HepG2 (cell line): Measurements from ENCODE around the gene NT5C1B. TPM values are rescaled to one million over a fixed set of nuclear protein-coding genes. Genes with fewer than 3 reads are reported as not detected.

Source experiments
- ATAC-seq: fragments of 200-7000 bp; cut with Tn5 transposase; 3 replicates; pipeline ENCODE4 v1.9.1; 2020; ENCODE audit warnings: mild to moderate bottlenecking, moderate library complexity
- BruUV-seq: library from RNA; stranded (reverse); fragments of 400-500 nt; replicated peaks from 2 replicates; lab custom pipeline; 2021; lab: Mats Ljungman, UMichigan
- CTCF ChIA-PET: fragments of 300-600 bp; formaldehyde crosslinking; extraction: SDS; loops from one replicate; lab custom pipeline; 2021; ENCODE audit warnings: low total read pairs, inconsistent platforms, low intra/inter-chr PET ratio; lab: Yijun Ruan, JAX
- POLR2A ChIA-PET: fragments of 350-600 bp; sonication (Branson Sonifier 250); formaldehyde crosslinking; loops from one replicate; lab custom pipeline; 2020; ENCODE audit warnings: antibody characterized with exemption, inconsistent platforms; lab: Yijun Ruan, JAX
- DNase-seq: peaks from one replicate; pipeline ENCODE4 v3.0.0-alpha.2; 2015; ENCODE audit warnings: low spot score
- FAIRE-seq: peaks from 3 replicates; lab custom pipeline; 2011; peaks lifted over from hg19 to GRCh38; lab: Jason Lieb, UNC
- H2AFZ ChIP-seq: one replicate; pipeline ENCODE4 v1.6.1; 2011; ENCODE audit warnings: low read length, inconsistent platforms
- H3K27ac ChIP-seq: fragments of 300-600 bp; 3 replicates; pipeline ENCODE4 v1.8.0; 2011; ENCODE audit warnings: mixed run types, mild to moderate bottlenecking, mixed read lengths, low read length, inconsistent platforms; ENCODE audit not compliant: insufficient read depth; ENCODE audit errors: extremely low read length
- H3K27me3 ChIP-seq, 2 experiments: fragments of 200-600 bp in 1 of 2; 2 replicates in 1 of 2; 3 replicates in 1 of 2; pipeline versions ENCODE4 v1.6.0 to v1.8.0; 2011; ENCODE audit warnings: low read length in 2 of 2, mild to moderate bottlenecking in 2 of 2, moderate library complexity in 2 of 2, inconsistent platforms in 1 of 2; ENCODE audit not compliant: insufficient read depth in 2 of 2, control insufficient read depth in 1 of 2
- H3K36me3 ChIP-seq, 2 experiments: fragments of 200-600 bp in 1 of 2; replicated peaks in 1 of 2; 2 replicates in 1 of 2; 3 replicates in 1 of 2; pipeline versions ENCODE4 v1.5.1 to v1.8.0; 2011; ENCODE audit warnings: low read length in 2 of 2, inconsistent platforms in 1 of 2; ENCODE audit not compliant: insufficient read depth in 2 of 2, control insufficient read depth in 1 of 2
- H3K4me1 ChIP-seq: 2 replicates; pipeline ENCODE4 v1.5.1; 2012; ENCODE audit warnings: low read length, inconsistent platforms; ENCODE audit not compliant: insufficient read depth
- H3K4me2 ChIP-seq: 2 replicates; pipeline ENCODE4 v1.6.0; 2011; ENCODE audit warnings: low read depth, low read length, inconsistent platforms
- H3K4me3 ChIP-seq, 3 experiments: fragments of 200-600 bp in 1 of 3; sonication (generic), shearing (Covaris generic) in 1 of 3; replicated peaks in 1 of 3; 2 replicates each; pipeline ENCODE4 v1.5.1; 2011 to 2016; ENCODE audit warnings: low read length in 3 of 3, inconsistent platforms in 2 of 3, low read depth in 2 of 3, mild to moderate bottlenecking in 2 of 3, control low read depth in 1 of 3, mixed read lengths in 1 of 3; ENCODE audit not compliant: insufficient read depth in 1 of 3
- H3K79me2 ChIP-seq: one replicate; pipeline ENCODE4 v1.6.1; 2011; ENCODE audit warnings: low read length, inconsistent platforms; ENCODE audit not compliant: insufficient read depth
- H3K9ac ChIP-seq: 2 replicates; pipeline ENCODE4 v1.6.0; 2011; ENCODE audit warnings: mild to moderate bottlenecking, low read depth, low read length, inconsistent platforms; ENCODE audit not compliant: insufficient read depth
- H3K9me3 ChIP-seq: 2 replicates; pipeline ENCODE4 v1.5.1; 2012; ENCODE audit warnings: mild to moderate bottlenecking, low read length
- H4K20me1 ChIP-seq: 2 replicates; pipeline ENCODE4 v1.6.0; 2011; ENCODE audit warnings: inconsistent platforms, mild to moderate bottlenecking, low read length, moderate library complexity; ENCODE audit not compliant: insufficient read depth
- CC2D1A ChIP-seq: sonication (generic); formaldehyde crosslinking; IDR thresholded peaks from 2 replicates; pipeline ENCODE4 v1.8.1; 2023; ENCODE audit warnings: mild to moderate bottlenecking, missing genetic modification reagents
- HOXA7 ChIP-seq: sonication (generic); formaldehyde crosslinking; IDR thresholded peaks from 2 replicates; pipeline ENCODE4 v1.8.1; 2022; ENCODE audit warnings: mild to moderate bottlenecking, missing genetic modification reagents, moderate library complexity
- ZNF33A ChIP-seq: sonication (generic); formaldehyde crosslinking; IDR thresholded peaks from 2 replicates; pipeline ENCODE4 v1.5.1; 2020; ENCODE audit warnings: missing genetic modification reagents, mild to moderate bottlenecking, moderate library complexity, borderline replicate concordance
- ZNF607 ChIP-seq: sonication (generic); formaldehyde crosslinking; IDR thresholded peaks from 2 replicates; pipeline ENCODE4 v1.5.1; 2020; ENCODE audit warnings: missing genetic modification reagents, mild to moderate bottlenecking, borderline replicate concordance
- ZSCAN12 ChIP-seq: sonication (generic); formaldehyde crosslinking; IDR thresholded peaks from 2 replicates; pipeline ENCODE4 v1.9.0; 2021; ENCODE audit warnings: mild to moderate bottlenecking, missing genetic modification reagents
- WGBS: methylation state at CpG from one replicate; pipeline ENCODE4 v1.1.6; 2017; ENCODE audit warnings: low lambda C conversion rate; 5-methylcytosine and 5-hydroxymethylcytosine counted together
- in situ Hi-C: cut with HindIII; loops from 2 replicates; pipeline ENCODE4 v1.10.0; 2017; ENCODE audit warnings: low pct_unique_long_range_greater_than_20kb; ENCODE audit not compliant: extremely low pct_ligation_motif_present
- intact Hi-C: fragments of 100-400 bp; cut with micrococcal nuclease; formaldehyde crosslinking; loops from one replicate; pipeline ENCODE4 v1.10.0; 2022; ENCODE audit not compliant: unreplicated experiment
- polyA plus RNA-seq, 8 experiments: library from polyadenylated mRNA; depleted of rRNA in 3 of 8; stranded (reverse) in 7 of 8; unstranded in 1 of 8; fragments of >200 nt; fragmentation: Illumina TruSeq in 4 of 8; extraction: Trizol in 4 of 8; gene quantifications; 2 replicates each; pipeline versions ENCODE4 v1.2.1 to v1.2.3, GENCODE V29; 2011 to 2016; ENCODE audit warnings: low read depth in 4 of 8, missing spikeins in 1 of 8, mixed read lengths in 1 of 8; ENCODE audit not compliant: insufficient read depth in 1 of 8
- total RNA-seq, 5 experiments: library from RNA; depleted of rRNA; stranded (reverse); fragments of >200 nt; fragmentation: Illumina TruSeq; extraction: Trizol; gene quantifications; 2 replicates each; pipeline ENCODE4 v1.2.3, GENCODE V29; 2016; ENCODE audit warnings: low read depth in 1 of 5
- TF ChIP-seq, protein P1 (sequence below): sonication (generic); formaldehyde crosslinking; IDR thresholded peaks from 2 replicates; pipeline ENCODE4 v1.8.0; 2022; ENCODE audit warnings: low read depth, missing genetic modification reagents
- TF ChIP-seq, protein P2 (sequence below): sonication (generic); formaldehyde crosslinking; IDR thresholded peaks from 2 replicates; pipeline ENCODE4 v1.5.1; 2020; ENCODE audit warnings: missing genetic modification reagents, mild to moderate bottlenecking, borderline replicate concordance
- TF ChIP-seq, protein P3 (sequence below): sonication (generic); formaldehyde crosslinking; IDR thresholded peaks from 2 replicates; pipeline ENCODE4 v1.5.1; 2020; ENCODE audit warnings: missing genetic modification reagents, mild to moderate bottlenecking, borderline replicate concordance
- TF ChIP-seq, protein P4 (sequence below): sonication (generic); formaldehyde crosslinking; IDR thresholded peaks from 2 replicates; pipeline ENCODE4 v1.5.0; 2020; ENCODE audit warnings: missing genetic modification reagents
- TF ChIP-seq, protein P5 (sequence below): sonication (generic); formaldehyde crosslinking; IDR thresholded peaks from 2 replicates; pipeline ENCODE4 v1.8.0; 2022; ENCODE audit warnings: mild to moderate bottlenecking, missing genetic modification reagents, moderate library complexity

The NT5C1B gene
- total and polyA plus RNA-seq, 2 of the 13 experiments (the other 11 are each of a cell fraction or from before 2014, with no cell fraction given): not detected

DNA sequence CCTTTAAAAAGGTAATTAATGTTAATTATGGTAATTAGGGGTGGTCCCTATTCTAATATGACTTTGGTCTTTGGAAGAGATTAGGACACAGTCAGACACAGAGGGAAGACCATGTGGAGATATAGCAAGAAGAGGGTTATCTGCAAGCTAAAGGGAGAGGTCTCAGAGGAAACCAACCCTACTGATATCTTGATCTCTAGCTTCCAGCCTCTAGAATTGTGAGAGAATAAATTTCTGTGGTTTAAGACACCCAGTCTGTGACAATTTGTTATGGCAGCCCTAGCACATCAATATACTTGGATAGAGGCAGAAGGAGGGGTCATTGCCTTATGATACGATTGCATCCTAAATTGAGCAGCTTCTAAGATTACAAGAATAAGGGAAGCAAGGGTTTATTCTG is 21.3 kb upstream of the NT5C1B start (continued):
- TF ChIP-seq, protein P1, sequence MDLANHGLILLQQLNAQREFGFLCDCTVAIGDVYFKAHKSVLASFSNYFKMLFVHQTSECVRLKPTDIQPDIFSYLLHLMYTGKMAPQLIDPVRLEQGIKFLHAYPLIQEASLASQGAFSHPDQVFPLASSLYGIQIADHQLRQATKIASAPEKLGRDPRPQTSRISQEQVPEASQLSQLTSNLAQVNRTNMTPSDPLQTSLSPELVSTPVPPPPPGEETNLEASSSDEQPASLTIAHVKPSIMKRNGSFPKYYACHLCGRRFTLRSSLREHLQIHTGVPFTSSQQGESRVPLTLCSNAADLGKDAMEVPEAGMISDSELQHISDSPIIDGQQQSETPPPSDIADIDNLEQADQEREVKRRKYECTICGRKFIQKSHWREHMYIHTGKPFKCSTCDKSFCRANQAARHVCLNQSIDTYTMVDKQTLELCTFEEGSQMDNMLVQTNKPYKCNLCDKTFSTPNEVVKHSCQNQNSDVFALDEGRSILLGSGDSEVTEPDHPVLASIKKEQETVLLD (CRISPR knock-in tag): no peak
- TF ChIP-seq ZNF607 (CRISPR knock-in tag) (no peak), HOXA7 (CRISPR knock-in tag) (no peak)

DNA sequence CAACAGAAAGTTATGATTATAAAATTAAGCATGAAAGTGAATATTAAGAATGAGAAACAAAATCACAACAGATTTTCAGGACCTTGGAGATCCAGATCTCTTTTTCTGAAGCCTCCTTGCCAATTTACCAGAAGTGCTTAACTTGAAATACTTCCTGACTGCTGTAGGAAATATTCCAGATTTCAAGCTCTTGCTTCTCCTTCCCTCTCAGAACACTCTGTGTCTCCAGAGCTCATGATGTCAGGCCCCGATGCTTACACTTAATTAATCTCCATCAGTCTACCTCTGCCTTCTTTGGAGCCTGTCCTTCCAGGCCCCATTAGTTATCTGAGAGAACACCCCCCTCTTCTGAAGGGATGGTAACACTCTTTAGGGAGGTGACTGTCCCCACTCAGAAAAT is 20.7 kb upstream of the NT5C1B start:
- intact Hi-C loops: no loop called here
- POLR2A ChIA-PET: no interaction called here
- ATAC-seq: no peak
- no peaks in the 10 kb centered on the region for H3K27me3 ChIP-seq
- TF ChIP-seq, protein P2, sequence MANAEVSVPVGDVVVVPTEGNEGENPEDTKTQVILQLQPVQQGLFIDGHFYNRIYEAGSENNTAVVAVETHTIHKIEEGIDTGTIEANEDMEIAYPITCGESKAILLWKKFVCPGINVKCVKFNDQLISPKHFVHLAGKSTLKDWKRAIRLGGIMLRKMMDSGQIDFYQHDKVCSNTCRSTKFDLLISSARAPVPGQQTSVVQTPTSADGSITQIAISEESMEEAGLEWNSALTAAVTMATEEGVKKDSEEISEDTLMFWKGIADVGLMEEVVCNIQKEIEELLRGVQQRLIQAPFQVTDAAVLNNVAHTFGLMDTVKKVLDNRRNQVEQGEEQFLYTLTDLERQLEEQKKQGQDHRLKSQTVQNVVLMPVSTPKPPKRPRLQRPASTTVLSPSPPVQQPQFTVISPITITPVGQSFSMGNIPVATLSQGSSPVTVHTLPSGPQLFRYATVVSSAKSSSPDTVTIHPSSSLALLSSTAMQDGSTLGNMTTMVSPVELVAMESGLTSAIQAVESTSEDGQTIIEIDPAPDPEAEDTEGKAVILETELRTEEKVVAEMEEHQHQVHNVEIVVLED: no peak
- TF ChIP-seq, protein P3, sequence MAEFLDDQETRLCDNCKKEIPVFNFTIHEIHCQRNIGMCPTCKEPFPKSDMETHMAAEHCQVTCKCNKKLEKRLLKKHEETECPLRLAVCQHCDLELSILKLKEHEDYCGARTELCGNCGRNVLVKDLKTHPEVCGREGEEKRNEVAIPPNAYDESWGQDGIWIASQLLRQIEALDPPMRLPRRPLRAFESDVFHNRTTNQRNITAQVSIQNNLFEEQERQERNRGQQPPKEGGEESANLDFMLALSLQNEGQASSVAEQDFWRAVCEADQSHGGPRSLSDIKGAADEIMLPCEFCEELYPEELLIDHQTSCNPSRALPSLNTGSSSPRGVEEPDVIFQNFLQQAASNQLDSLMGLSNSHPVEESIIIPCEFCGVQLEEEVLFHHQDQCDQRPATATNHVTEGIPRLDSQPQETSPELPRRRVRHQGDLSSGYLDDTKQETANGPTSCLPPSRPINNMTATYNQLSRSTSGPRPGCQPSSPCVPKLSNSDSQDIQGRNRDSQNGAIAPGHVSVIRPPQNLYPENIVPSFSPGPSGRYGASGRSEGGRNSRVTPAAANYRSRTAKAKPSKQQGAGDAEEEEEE: no peak
- TF ChIP-seq, protein P4, sequence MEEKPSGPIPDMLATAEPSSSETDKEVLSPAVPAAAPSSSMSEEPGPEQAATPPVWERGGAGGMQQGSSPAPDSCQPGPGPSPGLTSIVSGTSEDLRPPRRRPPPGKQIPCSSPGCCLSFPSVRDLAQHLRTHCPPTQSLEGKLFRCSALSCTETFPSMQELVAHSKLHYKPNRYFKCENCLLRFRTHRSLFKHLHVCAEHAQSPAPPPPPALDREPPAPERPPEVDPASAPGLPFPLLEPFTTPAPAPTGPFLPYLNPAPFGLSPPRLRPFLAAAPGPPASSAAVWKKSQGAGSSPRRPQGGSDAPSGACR (CRISPR knock-in tag): no peak
- no peak for TF ChIP-seq ZSCAN12 (CRISPR knock-in tag)
- TF ChIP-seq ZNF33A (CRISPR knock-in tag): no peak
- TF ChIP-seq, protein P5, sequence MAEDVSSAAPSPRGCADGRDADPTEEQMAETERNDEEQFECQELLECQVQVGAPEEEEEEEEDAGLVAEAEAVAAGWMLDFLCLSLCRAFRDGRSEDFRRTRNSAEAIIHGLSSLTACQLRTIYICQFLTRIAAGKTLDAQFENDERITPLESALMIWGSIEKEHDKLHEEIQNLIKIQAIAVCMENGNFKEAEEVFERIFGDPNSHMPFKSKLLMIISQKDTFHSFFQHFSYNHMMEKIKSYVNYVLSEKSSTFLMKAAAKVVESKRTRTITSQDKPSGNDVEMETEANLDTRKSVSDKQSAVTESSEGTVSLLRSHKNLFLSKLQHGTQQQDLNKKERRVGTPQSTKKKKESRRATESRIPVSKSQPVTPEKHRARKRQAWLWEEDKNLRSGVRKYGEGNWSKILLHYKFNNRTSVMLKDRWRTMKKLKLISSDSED (CRISPR knock-in tag): no peak
- TF ChIP-seq CC2D1A (CRISPR knock-in tag): no peak
- no peak overlapping the region for H3K27ac ChIP-seq
- 28% methylated on average over 1 of the region's 1 CpG for WGBS
- no peaks in the 10 kb centered on the region for H4K20me1 ChIP-seq
- in situ Hi-C loops: no loop called here
- H3K4me3 ChIP-seq: no peak overlapping the region
- no peak overlapping the region for H2AFZ ChIP-seq
- H3K9ac ChIP-seq: no peak overlapping the region
- H3K4me1 ChIP-seq: no peaks in the 10 kb centered on the region
- H3K79me2 ChIP-seq: no peaks in the 10 kb centered on the region
- BruUV-seq: no TSS peak
- no peak for FAIRE-seq
- no peaks in the 10 kb centered on the region for H3K9me3 ChIP-seq
- DNase-seq: no peak
- CTCF ChIA-PET: no interaction called here
- no peak overlapping the region for H3K4me2 ChIP-seq
- H3K36me3 ChIP-seq: no peaks in the 10 kb centered on the region
